Stimulated activated CD4-positive, alpha-beta T cell treated with anti-CD3 and anti-CD28 coated beads, TNF-alpha, amount 100 ng/mL, for 48 hours (primary cell): Measurements from ENCODE around the gene SPATA7.
A peak's percentile ranks its signal among the peaks of the same experiment; 100 is the strongest.

Source experiments
- DNase-seq, 3 donors: peaks; one replicate each; pipeline ENCODE4 v3.0.0-alpha.2; 2020; ENCODE audit warnings: low read depth in 3 of 3

Gene SPATA7

DNA sequence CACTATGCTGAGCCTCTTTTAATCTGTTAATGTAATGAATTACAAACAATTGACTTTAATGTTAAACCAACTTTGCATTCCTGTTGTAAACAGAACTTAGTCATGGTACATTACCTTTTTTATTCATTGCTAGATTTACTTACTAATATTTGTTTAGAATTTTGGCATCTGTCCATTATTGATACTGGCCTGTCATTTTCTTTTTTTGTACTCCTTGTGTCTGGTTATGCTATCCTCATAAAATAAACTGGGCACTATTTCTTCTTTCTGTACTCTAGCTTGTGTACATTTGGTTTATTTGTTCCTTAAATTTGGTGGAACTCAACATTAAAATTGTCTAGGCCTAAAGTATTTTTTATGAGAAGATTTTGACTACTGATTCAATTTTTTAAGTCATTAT is 32.1 kb downstream of the SPATA7 start:
- no peak for DNase-seq

DNA sequence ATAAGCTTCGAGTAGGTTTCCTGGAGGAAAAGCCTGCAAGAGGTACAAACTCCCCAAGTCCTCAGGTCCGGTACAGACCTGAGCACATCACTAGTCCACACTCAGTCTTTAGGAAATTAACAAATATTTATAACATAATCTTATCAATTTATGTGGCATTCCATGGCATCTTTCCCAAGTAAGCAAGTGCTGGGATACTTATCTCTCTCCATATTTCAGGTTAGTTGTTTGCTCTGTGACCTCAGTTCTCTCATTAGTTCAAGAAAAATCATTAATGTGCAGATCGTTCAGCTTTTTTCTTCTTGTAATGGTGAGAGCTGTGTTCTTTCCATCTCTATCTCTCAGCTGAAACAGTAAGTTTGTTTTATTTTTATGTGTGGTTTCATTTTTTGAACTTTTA is 34.7 kb downstream of the SPATA7 start:
- no peak for DNase-seq

DNA sequence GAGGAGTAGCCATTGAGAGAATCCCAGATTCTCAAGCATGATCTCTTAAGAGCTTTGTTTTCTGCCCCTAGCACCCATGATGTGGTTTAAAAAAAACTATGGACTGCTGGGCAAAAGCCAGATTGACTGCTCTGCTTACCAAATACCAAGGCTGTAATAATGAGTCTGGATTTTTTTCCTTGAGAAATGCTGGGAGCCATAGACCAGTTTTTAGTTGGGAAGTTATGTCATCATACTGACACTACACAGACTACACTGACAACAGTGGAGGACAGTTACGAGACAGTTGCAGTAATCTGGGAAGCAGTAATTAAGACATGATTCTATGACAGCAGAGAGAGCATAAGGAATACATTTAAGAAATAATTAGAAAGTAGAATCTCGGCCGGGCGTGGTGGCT is 35.8 kb downstream of the SPATA7 start:
- DNase-seq = no peak

DNA sequence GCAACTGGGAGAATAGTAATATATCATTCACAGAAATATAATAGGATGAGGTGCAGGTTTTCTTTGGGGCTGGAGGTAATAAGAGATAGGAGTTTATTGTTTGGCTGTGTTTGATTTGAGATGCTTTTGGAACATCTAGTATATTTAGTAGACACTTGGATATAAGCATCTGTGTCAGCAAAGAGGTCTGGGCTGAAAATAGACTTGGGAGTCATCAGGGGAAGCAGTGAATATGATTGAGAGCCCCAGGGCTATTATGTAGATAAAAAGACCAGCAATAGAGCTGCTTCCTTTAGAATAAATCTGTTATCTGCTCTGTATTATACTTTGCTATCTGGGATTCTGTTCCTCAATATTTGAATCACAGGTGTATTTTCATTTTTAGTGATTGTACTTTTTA is 36.6 kb downstream of the SPATA7 start:
- no peak for DNase-seq

DNA sequence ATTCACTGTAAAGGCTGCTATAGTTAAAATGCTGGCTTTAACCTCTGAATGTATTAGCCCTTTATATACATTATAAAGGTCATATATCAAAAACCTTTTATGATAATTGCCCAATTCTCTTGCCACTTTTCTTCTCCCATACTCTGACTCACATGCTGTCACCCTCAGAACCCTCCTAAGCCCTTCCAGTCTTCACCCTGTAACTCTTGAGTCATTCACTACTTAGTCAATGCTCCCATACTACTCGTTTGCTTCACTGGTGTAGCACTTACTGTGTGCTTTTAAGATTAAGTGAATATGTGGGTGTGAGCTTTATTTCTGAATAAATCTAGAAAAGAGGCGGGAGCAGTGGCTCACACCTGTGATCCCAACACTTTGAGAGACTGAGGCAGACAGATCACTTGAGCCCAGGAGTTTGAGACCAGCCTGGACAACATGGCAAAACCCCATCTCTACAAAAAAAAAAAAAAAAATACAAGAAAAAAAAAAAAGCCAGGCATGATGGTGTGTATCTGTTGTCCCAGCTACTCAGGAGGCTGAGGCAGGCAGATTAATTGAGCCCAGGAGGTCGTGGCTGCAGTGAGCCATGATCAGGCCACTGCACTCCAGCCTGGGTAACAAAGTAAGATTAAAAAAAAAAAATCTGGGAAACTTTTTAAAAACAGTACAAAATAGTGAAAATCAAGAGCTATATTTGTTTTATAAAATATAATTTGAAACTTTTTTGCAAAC is 37.6 kb downstream of the SPATA7 start:
- DNase-seq = peak in 2 of 3 donors; percentile 0 to 4

DNA sequence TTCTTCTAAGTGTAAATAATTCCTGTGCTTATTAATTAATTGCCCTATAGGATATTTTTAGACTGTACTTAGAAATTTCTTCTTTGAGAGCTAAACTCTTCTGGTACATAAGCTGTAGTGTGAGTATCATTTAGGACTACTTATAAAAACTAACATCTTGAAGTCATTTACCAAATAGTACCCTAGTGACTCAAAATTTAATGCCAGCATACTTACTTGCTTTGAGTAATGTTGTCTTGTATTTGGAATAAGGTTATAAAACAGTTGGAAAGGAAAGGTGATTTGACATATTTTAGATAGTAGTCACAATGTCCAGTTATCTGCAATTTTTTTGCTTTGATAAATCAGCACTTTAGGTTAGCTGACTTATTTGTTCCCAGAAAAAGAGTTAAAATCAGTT is 39.1 kb downstream of the SPATA7 start:
- no peak for DNase-seq

DNA sequence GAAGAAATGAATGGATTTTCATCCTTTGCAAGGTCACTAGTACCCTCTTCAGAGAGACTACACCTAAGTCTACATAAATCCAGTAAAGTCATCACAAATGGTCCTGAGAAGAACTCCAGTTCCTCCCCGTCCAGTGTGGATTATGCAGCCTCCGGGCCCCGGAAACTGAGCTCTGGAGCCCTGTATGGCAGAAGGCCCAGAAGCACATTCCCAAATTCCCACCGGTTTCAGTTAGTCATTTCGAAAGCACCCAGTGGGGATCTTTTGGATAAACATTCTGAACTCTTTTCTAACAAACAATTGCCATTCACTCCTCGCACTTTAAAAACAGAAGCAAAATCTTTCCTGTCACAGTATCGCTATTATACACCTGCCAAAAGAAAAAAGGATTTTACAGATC is 40.8 kb downstream of the SPATA7 start:
- no peak for DNase-seq

DNA sequence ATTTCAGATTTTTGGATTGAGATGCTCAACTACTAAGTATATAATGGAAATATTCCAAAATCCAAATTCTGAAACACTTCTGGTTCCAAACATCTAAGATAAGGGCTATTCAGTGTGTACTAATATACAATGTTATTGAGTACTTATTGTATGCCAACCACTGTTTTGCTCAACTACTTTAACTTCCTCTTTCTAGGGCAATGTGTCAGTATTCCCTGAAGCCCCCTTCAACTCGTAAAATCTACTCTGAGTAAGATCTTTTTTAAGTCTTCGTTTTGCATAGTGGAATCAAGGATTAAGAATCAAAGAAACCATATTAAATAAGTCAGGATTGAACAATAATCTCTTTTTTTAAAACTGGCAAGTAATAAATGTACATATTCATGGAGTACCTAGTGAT is 45.5 kb downstream of the SPATA7 start:
- DNase-seq = no peak

DNA sequence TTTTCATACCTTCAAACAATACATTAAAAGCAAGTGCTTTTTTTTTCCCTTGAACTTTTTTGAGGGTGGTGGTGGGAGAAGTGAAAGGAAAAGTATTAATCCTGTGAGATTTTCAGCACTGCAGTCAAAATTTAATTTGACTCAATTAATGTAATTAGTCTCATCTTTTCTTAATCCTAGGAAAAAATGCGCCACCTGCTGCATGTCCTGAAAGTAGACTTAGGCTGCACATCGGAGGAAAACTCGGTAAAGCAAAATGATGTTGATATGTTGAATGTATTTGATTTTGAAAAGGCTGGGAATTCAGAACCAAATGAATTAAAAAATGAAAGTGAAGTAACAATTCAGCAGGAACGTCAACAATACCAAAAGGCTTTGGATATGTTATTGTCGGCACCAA is 52.2 kb downstream of the SPATA7 start:
- DNase-seq = no peak

DNA sequence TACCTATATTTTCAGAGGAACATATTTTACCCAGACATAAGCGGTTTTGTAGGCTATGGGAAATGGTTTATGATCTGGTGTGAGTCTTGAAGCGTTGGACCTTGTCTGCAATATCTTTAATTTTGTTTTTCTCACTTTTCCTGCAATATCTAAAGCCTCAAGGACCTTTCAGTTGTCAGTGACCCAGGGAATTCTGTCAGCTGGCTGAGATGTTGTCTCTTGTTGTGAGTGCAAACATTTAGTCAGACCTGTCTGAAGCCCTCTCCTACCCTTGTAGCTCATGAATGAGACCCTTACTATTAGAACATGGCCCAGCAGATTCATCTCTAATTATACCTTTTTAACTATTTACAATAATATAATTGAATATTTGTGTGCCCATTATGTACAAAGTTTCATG is 53.6 kb downstream of the SPATA7 start:
- no peak for DNase-seq

DNA sequence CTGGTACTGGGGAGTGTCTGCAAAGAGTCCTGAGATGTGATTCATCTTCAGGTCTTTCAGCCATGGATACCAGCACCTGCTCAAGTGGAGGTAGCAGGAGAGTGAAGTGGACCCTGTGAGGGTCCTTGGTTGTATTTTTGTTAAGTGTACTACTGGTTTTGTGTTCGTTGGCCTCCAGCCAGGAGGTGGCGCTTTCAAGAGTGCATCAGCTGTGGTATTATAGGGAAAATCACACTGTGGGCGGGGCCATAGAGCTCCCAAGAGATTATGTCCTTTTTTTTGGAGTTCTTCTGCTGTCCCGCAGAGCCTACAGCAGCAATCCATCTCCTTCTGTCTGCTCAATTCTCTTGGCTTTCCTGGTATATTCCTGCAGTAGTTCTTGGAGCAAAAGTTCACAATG is 66.8 kb downstream of the SPATA7 start:
- no peak for DNase-seq

DNA sequence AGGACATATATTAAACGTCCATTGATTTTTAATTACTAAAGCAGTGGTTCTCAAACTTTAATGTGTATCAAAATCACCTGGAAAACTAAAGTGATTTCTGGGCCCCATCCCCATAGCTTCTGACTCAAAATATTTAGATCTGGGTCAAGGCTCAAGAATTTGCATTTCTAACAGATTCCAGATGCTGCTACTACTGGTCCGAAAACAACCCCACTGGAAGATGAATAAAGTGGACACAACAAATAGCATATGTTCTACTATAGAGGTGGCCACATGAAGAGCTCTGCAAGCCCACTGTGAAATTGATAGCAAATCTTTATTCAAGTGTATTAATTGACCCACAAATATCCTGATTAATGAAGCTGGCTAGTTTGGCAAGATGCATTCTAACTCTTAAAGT is 69.4 kb downstream of the SPATA7 start:
- no peak for DNase-seq

DNA sequence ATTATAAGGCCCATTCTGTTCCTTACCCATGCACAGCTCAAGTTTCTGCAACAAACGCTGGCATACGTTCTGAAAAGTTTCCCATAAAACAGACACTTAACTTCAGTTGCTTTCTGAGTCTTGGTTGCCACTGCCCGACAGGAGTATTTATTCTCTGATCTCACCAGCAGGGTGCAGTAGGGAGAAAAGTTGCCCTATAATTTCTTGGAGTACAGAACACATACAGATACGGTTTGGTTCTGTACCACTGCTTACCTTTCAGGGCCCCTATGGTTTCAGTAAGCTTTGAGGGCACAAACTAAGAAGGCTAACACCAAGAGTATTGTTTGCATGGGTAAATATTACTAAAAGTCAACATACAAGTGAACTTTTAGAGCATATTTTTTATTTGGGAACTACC is 77.9 kb downstream of the SPATA7 start:
- DNase-seq = peak in 1 of 3 donors; percentile 20

DNA sequence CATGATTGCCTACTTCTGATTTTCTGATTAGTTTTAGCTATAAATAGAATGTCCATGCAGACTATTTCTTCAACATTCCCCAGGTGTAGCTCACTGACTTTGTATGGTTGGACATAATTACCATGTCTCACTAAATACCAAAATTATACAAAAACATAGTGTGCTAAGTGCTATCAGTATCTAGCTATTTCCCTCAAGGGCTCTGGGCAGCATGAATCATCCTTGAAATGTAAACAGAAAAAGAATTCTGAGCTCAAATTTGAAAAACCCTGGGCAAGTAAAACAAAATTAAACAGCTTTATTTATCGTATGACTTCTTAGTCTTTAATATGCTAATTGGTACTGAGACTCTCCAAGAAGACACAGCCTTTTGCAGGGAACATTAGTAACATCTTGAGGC is 82.9 kb downstream of the SPATA7 start:
- DNase-seq = no peak

DNA sequence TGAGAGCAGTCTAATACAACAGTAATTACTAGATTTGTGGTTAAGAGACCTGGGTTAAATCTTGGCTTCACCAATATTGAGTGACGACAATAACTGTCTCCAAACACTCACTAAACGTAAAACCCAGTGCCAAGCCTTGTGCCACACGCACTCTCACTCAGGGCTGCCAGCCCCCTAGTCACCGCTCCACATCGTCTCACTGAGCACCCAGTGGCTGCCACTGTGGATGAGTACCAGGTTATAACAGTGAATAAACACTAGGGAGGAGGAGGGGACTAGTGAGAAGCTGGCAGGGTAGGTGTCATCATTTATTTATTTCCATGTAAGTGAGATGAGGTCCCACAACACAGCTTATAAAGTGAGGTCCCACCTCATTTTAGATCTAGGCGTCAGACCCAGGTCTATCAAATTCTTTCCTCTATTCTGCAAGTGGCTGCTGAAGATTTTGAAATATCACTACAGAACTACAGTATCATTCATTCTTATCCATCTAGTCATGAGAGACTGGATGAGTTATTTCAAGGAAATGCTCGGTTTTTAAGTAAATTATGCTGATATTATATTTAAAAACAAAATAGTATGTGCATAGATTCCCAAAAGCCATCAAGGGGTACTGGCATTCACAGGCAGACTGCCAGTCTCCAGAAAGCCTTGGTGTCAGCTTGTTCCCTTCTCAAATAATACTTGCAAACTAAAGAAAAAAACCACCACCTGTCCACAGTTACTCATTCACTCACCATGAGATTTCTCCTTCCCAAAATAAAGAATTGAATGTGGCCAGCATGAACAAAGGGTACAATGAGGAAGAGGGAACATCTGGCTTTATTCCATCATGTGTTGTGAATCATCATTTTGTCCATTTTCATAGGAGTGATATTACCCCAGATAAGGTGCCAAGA is 85.3 kb downstream of the SPATA7 start:
- DNase-seq = no peak

DNA sequence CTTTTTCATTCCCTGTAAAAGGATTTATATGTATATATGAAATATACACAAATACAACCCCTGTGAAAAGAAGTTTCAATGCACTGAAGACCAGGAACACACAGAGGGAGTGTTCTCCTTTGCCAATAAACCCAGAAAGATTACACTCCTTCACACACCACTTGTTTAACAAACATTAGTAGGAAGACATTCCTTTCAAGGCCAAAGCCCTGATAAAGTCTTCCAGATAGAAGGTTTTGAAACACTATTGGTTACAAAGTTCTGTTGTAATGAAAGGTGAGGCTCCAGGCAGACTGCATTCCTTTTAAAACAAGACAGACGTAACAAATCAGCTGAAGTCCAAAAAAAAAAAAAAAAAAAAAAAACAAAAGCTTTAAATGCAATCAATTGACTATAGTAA is 88.3 kb downstream of the SPATA7 start:
- DNase-seq = no peak

DNA sequence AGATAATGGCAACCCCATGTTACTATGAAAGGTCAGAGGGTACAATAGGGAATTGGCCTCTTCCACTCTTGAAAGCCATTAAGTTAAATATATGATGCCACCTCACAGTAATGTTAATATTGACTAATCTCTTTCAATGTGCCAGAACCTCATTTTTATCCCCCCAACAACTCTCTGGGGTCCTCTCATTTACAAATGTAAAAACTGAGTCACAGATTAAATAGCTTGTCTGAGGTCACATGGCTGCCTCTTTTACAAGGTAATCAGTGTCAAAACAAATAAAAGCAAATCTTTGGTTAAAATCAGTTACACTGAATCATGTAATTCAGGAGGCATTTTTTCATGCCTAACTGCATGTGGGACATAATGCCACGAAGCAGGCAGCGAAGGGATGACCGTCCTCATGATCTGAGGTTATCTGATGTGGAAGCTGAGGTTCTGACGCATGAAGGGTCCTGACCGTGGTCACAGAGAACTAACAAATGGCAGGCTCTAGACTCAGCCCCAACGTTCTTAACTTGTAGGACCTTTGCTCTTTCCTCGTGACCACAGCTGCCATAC is 90.8 kb downstream of the SPATA7 start:
- DNase-seq = no peak

DNA sequence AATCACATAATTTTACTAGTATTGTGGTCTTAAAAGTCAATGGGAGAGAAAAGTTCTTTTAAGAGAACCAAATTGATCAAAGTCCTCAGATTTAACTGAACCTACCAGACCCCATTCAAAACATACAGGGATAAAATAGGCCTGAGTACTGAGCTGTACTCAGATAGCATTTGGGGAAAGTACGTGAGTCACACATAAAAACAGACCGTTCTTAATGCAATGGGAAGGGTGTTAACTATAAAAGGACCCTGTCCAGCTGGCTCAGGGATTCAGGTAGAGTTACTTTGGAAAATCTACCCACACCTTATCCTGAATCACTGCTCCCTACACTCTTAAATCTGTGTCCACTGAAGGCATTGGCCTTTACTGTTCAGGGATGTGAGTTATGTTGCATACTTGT is 91.4 kb downstream of the SPATA7 start:
- DNase-seq = no peak

DNA sequence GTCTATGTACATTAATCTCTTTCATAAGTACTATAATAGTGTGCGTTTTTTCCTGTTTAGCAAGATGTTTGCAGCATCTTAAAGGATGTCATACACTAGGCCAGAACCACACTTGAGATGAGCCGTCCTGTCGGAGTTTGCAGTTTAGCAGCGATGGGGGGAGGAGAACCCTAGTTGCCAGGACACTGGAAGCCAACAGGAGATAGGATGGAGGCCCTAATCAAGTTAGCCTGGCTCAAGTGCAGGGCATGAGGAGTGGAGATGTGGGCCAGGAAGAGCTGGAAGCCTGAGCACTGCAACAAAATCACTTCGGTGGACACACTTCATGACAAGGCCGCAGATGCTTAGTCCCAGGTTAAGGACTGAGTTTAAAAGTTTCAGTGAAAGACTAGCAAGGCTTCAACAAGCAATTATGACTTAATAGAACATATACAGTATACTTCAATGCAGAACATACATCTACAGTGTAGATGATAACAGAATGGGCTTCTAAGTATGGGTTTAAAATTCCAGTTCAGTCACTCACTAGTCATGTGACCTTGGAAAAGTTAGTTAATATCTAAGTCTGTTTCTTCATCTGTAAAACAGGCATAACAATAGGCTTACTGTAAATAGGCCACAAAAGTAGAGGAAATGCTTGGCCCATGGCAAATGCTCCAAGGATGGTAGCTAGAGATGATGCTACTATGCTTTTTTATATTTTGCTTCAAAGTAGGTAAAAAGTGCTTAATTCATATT is 92.2 kb downstream of the SPATA7 start:
- DNase-seq = no peak

DNA sequence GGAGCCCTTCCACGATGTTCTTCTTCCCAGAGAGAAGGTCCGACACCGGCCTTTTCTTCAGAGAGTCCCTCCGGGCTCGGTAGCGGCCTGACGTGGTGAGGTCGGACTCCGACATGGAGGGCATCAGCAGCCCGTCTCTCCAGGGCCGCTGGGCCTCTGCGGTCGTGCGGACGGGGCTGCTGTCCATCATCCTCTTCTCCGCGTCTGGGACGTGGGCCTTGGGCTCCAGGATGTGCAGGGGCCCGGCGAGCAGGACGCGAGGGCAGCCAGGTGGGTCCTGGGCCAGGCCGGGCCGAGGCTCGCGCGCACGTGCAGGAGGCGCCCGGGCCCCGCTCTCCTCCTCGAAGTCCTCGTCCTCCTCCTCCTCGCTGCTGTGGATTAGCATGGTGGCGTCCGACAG is 93.5 kb downstream of the SPATA7 start:
- DNase-seq = no peak

DNA sequence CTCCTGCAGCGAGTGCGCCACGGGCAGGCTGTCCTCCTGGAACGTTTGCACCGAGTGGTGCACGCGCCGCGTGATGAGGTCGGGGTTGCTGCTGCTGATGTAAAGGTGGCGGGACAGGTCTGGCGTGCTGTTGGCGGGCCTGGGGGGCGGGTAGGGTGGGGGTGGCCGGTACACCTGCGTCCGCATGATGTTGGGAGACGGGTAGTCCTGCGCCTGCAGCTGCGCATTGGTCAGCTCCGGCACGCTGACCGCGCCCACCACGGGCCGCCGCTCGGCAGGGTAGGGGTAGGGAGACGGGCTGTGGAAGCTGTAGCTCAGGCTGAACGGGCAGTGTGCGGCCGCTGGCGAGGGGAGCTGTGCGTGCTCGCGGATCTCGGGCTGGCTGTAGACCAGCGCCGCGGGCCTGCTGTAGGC is 94.1 kb downstream of the SPATA7 start:
- DNase-seq = no peak

DNA sequence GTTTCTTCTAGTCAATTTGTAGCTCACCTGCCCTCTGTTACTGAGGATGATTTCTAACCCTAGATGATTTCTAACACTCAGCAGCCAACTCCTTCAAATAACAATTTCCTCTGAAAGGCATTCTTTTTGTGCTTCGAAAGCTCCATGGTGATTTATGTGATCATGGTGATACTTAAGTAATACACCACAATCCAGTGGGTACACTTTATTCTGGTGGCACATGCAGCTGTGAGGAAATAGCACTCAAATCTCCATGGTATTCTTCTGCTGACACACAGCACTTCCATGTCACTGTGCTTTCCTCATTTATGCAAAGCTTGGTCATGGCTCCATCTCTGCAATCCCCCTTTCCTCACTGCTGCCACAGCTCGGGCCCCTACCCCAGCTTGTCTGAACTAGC is 95.6 kb downstream of the SPATA7 start:
- DNase-seq = no peak
